ENCODE results near the gene GDPD5. TPM values are rescaled to one million over a fixed set of nuclear protein-coding genes. Genes with fewer than 3 reads are reported as not detected.
A peak's percentile ranks its signal among the peaks of the same experiment; 100 is the strongest.

GDPD5 gene
- total and polyA plus RNA-seq, 2 donors (not counting 1 experiment from before 2014, with no cell fraction given), result 59.1 to 102 TPM

Small RNAs within 50 kb of the gene (small RNA-seq; reads per million reads assigned to genes)
- gene SNORD15A (ENCODE audit: insufficient read length, low read depth, low replicate concordance), result not detected
- 16,352 reads per million, percentile 99 among the genes with 10 or more reads in this experiment for gene SNORD15B (ENCODE audit: insufficient read length, low read depth, low replicate concordance)

Other genes starting within 250 kb of the GDPD5 start
- 1.0 and 2.2 TPM in 2 replicates for gene ARRB1, start 174.3 kb downstream of the GDPD5 start, total RNA-seq
- 1.3 and 1.9 TPM in 2 replicates for gene ARRB1, start 174.3 kb downstream of the GDPD5 start, polyA plus RNA-seq
- 3,554 and 3,642 TPM in 2 replicates for gene RPS3, start 126.4 kb downstream of the GDPD5 start, total RNA-seq
- 3,197 and 3,389 TPM in 2 replicates for gene RPS3, start 126.4 kb downstream of the GDPD5 start, polyA plus RNA-seq
- 0.39 and 0.59 TPM in 2 replicates for gene KLHL35, start 92.7 kb downstream of the GDPD5 start, total RNA-seq
- gene KLHL35, start 92.7 kb downstream of the GDPD5 start, polyA plus RNA-seq, result 0.45 and 0.55 TPM in 2 replicates
- 5.7 and 7.5 TPM in 2 replicates for gene SERPINH1, start 36.3 kb upstream of the GDPD5 start, total RNA-seq
- gene SERPINH1, start 36.3 kb upstream of the GDPD5 start, polyA plus RNA-seq, result 3.0 and 4.1 TPM in 2 replicates
- 0.34 and 0.57 TPM in 2 replicates for gene MAP6, start 143.1 kb upstream of the GDPD5 start, total RNA-seq
- 0.12 and 0.54 TPM in 2 replicates for gene MAP6, start 143.1 kb upstream of the GDPD5 start, polyA plus RNA-seq
- gene MOGAT2, start 191.9 kb upstream of the GDPD5 start, total RNA-seq, result 0.12 TPM in 1 of 2 replicates, not detected in the other
- gene MOGAT2, start 191.9 kb upstream of the GDPD5 start, polyA plus RNA-seq, result not detected in 2 replicates
- gene DGAT2, start 242.8 kb upstream of the GDPD5 start, total RNA-seq, result 6.1 and 6.5 TPM in 2 replicates
- gene DGAT2, start 242.8 kb upstream of the GDPD5 start, polyA plus RNA-seq, result 4.6 and 5.8 TPM in 2 replicates